H9 (cell line): ENCODE data around the gene DUSP5. TPM values are rescaled to one million over a fixed set of nuclear protein-coding genes. Genes with fewer than 3 reads are reported as not detected.
A peak's percentile ranks its signal among the peaks of the same experiment; 100 is the strongest.

Experiments used
- DNase-seq: peaks from one replicate; pipeline ENCODE4 v3.0.0-alpha.2; 2017
- H2AFZ ChIP-seq: one replicate; pipeline ENCODE4 v1.6.1; 2013; ENCODE audit warnings: mild to moderate bottlenecking, low read length, control low read depth, moderate library complexity
- H2AK5ac ChIP-seq: 2 replicates; pipeline ENCODE4 v1.6.1; 2013; ENCODE audit warnings: low read length, control low read depth, mixed read lengths; ENCODE audit not compliant: insufficient read length
- H2BK120ac ChIP-seq: one replicate; pipeline ENCODE4 v1.6.1; 2013; ENCODE audit warnings: low read depth, mild to moderate bottlenecking, low read length, control low read depth, inconsistent platforms; ENCODE audit not compliant: poor library complexity, severe bottlenecking
- H2BK12ac ChIP-seq: 2 replicates; pipeline ENCODE4 v1.6.1; 2013; ENCODE audit warnings: low read length, control low read depth, mixed read lengths, low read depth; ENCODE audit not compliant: insufficient read length
- H2BK15ac ChIP-seq: 2 replicates; pipeline ENCODE4 v1.6.1; 2013; ENCODE audit warnings: low read depth, low read length, control low read depth
- H2BK20ac ChIP-seq: one replicate; pipeline ENCODE4 v1.6.1; 2013; ENCODE audit warnings: low read depth, mild to moderate bottlenecking, low read length, control low read depth, inconsistent platforms; ENCODE audit not compliant: poor library complexity, severe bottlenecking
- H2BK5ac ChIP-seq: 2 replicates; pipeline ENCODE4 v1.6.1; 2013; ENCODE audit warnings: low read length, control low read depth, mixed read lengths; ENCODE audit not compliant: insufficient read length
- H3K14ac ChIP-seq: 2 replicates; pipeline ENCODE4 v1.6.1; 2013; ENCODE audit warnings: low read length, control low read depth; ENCODE audit not compliant: insufficient read depth
- H3K18ac ChIP-seq: 2 replicates; pipeline ENCODE4 v1.6.1; 2013; ENCODE audit warnings: low read depth, mild to moderate bottlenecking, mixed read lengths, low read length, control low read depth; ENCODE audit not compliant: insufficient read length
- H3K23ac ChIP-seq: 2 replicates; pipeline ENCODE4 v1.6.1; 2013; ENCODE audit warnings: low read length, control low read depth, mixed read lengths, low read depth; ENCODE audit not compliant: insufficient read length
- H3K23me2 ChIP-seq: 2 replicates; pipeline ENCODE4 v1.6.1; 2013; ENCODE audit warnings: low read depth, mild to moderate bottlenecking, mixed read lengths, low read length, control low read depth; ENCODE audit not compliant: insufficient read length, poor library complexity, severe bottlenecking
- H3K27ac ChIP-seq: 2 replicates; pipeline ENCODE4 v1.5.1; 2013; ENCODE audit warnings: low read length, control low read depth, mixed read lengths, low read depth; ENCODE audit not compliant: insufficient read length
- H3K27me3 ChIP-seq: 2 replicates; pipeline ENCODE4 v1.6.1; 2013; ENCODE audit warnings: low read length, control low read depth, inconsistent platforms; ENCODE audit not compliant: insufficient read depth
- H3K4ac ChIP-seq: 2 replicates; pipeline ENCODE4 v1.6.1; 2013; ENCODE audit warnings: low read depth, mild to moderate bottlenecking, control low read depth, inconsistent platforms, low read length, moderate library complexity
- H3K4me1 ChIP-seq: 2 replicates; pipeline ENCODE4 v1.6.1; 2013; ENCODE audit warnings: low read length, control low read depth, inconsistent platforms; ENCODE audit not compliant: insufficient read depth
- H3K4me2 ChIP-seq: 2 replicates; pipeline ENCODE4 v1.6.1; 2013; ENCODE audit warnings: low read length, control low read depth, mixed read lengths; ENCODE audit not compliant: insufficient read length, insufficient read depth
- H3K56ac ChIP-seq: 2 replicates; pipeline ENCODE4 v1.6.1; 2013; ENCODE audit warnings: low read depth, mild to moderate bottlenecking, mixed read lengths, low read length, control low read depth; ENCODE audit not compliant: insufficient read length
- H3K79me1 ChIP-seq: 2 replicates; pipeline ENCODE4 v1.6.1; 2013; ENCODE audit warnings: low read depth, mild to moderate bottlenecking, moderate library complexity, low read length, control low read depth, inconsistent platforms; ENCODE audit not compliant: insufficient read depth, poor library complexity, severe bottlenecking
- H3K79me2 ChIP-seq: 2 replicates; pipeline ENCODE4 v1.6.1; 2013; ENCODE audit warnings: low read length, control low read depth, inconsistent platforms; ENCODE audit not compliant: insufficient read depth
- H3K9ac ChIP-seq: 2 replicates; pipeline ENCODE4 v1.6.1; 2013; ENCODE audit warnings: low read length, control low read depth, mixed read lengths; ENCODE audit not compliant: insufficient read length; ENCODE audit errors: extremely low read depth
- H3K9me3 ChIP-seq: one replicate; pipeline ENCODE4 v1.6.1; 2013; ENCODE audit warnings: low read depth, low read length, inconsistent platforms; ENCODE audit not compliant: control insufficient read depth
- H3T11ph ChIP-seq: one replicate; pipeline ENCODE4 v1.6.1; 2013; ENCODE audit warnings: mild to moderate bottlenecking, low read length, control low read depth, inconsistent platforms
- H4K20me1 ChIP-seq: one replicate; pipeline ENCODE4 v1.6.1; 2013; ENCODE audit not compliant: control insufficient read depth, insufficient read length, insufficient read depth
- H4K5ac ChIP-seq: 2 replicates; pipeline ENCODE4 v1.6.1; 2013; ENCODE audit warnings: low read depth, mild to moderate bottlenecking, mixed read lengths, low read length, control low read depth; ENCODE audit not compliant: insufficient read length
- H4K8ac ChIP-seq: replicated peaks from 2 replicates; pipeline ENCODE4 v1.6.1; 2013; ENCODE audit warnings: low read length, control low read depth, mixed read lengths, low read depth; ENCODE audit not compliant: insufficient read length
- H4K91ac ChIP-seq: 2 replicates; pipeline ENCODE4 v1.6.1; 2013; ENCODE audit warnings: low read depth, mild to moderate bottlenecking, moderate library complexity, mixed read lengths, low read length, control low read depth; ENCODE audit not compliant: insufficient read length
- H3K27ac Mint-ChIP-seq, 3 experiments: 2 replicates in 2 of 3; 3 replicates in 1 of 3; pipeline ENCODE4 v1.8.0; 2020 to 2021; ENCODE audit warnings: mixed read lengths in 3 of 3, mild to moderate bottlenecking in 1 of 3, moderate library complexity in 1 of 3
- H3K27me3 Mint-ChIP-seq: 2 replicates; pipeline ENCODE4 v1.8.0; 2021; ENCODE audit warnings: low read depth, mild to moderate bottlenecking, moderate library complexity, mixed read lengths
- H3K36me3 Mint-ChIP-seq, 3 experiments: 2 replicates in 2 of 3; 3 replicates in 1 of 3; pipeline ENCODE4 v1.8.0; 2020 to 2021; ENCODE audit warnings: low read depth in 3 of 3, mixed read lengths in 3 of 3; ENCODE audit not compliant: insufficient read depth in 1 of 3
- H3K4me1 Mint-ChIP-seq, 2 experiments: 2 replicates each; pipeline ENCODE4 v1.8.0; 2020; ENCODE audit warnings: mixed read lengths in 2 of 2
- H3K4me3 Mint-ChIP-seq, 2 experiments: 2 replicates in 1 of 2; 3 replicates in 1 of 2; pipeline ENCODE4 v1.8.0; 2020 to 2021; ENCODE audit warnings: mild to moderate bottlenecking in 2 of 2, mixed read lengths in 2 of 2, moderate library complexity in 1 of 2
- H3K9me3 Mint-ChIP-seq, 2 experiments: 2 replicates in 1 of 2; 3 replicates in 1 of 2; pipeline ENCODE4 v1.8.0; 2020; ENCODE audit warnings: mild to moderate bottlenecking in 2 of 2, mixed read lengths in 2 of 2, moderate library complexity in 1 of 2
- WGBS: extraction: QIAGEN DNeasy Blood & Tissue Kit; methylation state at CpG from one replicate; pipeline ENCODE4 v1.1.7; 2013; ENCODE audit warnings: missing lambda C conversion rate, low lambda C conversion rate, mixed read lengths; ENCODE audit not compliant: insufficient read length; ENCODE audit errors: extremely low coverage; 5-methylcytosine and 5-hydroxymethylcytosine counted together
- total RNA-seq: library from RNA; stranded (reverse); gene quantifications from 2 replicates; pipeline ENCODE4 v1.2.1, GENCODE V29; 2021
- TF ChIP-seq, protein P1 (sequence below): fragments of 200-600 bp; sonication (generic); conservative IDR thresholded peaks from 3 replicates; pipeline ENCODE4 v1.8.0; 2021; ENCODE audit warnings: antibody characterized with exemption, mild to moderate bottlenecking

The DUSP5 gene
- total RNA-seq, 1 experiment from 2014 or later, result 29.3 TPM

DNA sequence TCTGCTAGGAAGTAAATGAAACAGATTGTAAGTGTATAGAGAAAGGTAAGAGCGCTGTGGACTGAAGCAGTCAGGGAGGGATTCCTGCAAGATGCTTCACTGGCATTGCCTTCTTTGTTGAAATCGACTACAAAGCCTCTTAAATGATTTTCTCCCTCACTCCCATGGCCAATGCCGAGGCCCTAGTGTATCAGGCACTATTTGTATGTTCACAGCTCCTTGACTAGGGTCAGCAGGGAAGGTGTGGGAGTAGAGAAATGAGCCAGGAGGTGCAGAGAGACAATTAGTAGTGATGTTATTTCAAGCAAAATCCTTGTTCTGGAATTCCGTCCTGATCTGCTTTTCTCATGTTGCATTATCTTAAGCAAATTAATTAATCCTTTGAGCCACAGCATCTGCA, 22.9 kb upstream of the DUSP5 start:
- no peak overlapping the region for H2BK5ac ChIP-seq
- no peak overlapping the region for H3K27ac ChIP-seq
- no peak overlapping the region for H2BK12ac ChIP-seq
- no peak overlapping the region for H4K8ac ChIP-seq
- Mint-ChIP-seq H3K36me3 (peaks cover 2 to 4% (median 4%) of the 10 kb centered on the region in 3 experiments; a peak in 3 of 7 replicates), H3K9me3 (peaks cover under 1% of the 10 kb centered on the region in 2 experiments), H3K4me3 (no peak overlapping the region), H3K4me1 (peaks cover 17 to 18% of the 10 kb centered on the region in 2 experiments), H3K27ac (no peak overlapping the region), H3K27me3 (peaks cover 4% of the 10 kb centered on the region)
- no peaks in the 10 kb centered on the region for H4K20me1 ChIP-seq
- no peak overlapping the region for H3K9ac ChIP-seq
- TF ChIP-seq, protein P1, sequence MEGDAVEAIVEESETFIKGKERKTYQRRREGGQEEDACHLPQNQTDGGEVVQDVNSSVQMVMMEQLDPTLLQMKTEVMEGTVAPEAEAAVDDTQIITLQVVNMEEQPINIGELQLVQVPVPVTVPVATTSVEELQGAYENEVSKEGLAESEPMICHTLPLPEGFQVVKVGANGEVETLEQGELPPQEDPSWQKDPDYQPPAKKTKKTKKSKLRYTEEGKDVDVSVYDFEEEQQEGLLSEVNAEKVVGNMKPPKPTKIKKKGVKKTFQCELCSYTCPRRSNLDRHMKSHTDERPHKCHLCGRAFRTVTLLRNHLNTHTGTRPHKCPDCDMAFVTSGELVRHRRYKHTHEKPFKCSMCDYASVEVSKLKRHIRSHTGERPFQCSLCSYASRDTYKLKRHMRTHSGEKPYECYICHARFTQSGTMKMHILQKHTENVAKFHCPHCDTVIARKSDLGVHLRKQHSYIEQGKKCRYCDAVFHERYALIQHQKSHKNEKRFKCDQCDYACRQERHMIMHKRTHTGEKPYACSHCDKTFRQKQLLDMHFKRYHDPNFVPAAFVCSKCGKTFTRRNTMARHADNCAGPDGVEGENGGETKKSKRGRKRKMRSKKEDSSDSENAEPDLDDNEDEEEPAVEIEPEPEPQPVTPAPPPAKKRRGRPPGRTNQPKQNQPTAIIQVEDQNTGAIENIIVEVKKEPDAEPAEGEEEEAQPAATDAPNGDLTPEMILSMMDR, result no peak
- H2BK15ac ChIP-seq, result no peak overlapping the region
- no peaks in the 10 kb centered on the region for H3K79me1 ChIP-seq
- no peak overlapping the region for H2AFZ ChIP-seq
- no peak overlapping the region for H2BK20ac ChIP-seq
- H2BK120ac ChIP-seq, result no peak overlapping the region
- H3K23me2 ChIP-seq, result no peaks in the 10 kb centered on the region
- H3K4me1 ChIP-seq, result no peaks in the 10 kb centered on the region
- no peaks in the 10 kb centered on the region for H3K27me3 ChIP-seq
- no peak overlapping the region for H3K14ac ChIP-seq
- H2AK5ac ChIP-seq, result no peak overlapping the region
- DNase-seq, result peak; percentile 23
- no peak overlapping the region for H4K91ac ChIP-seq
- H3K79me2 ChIP-seq, result no peaks in the 10 kb centered on the region
- no peak overlapping the region for H3K18ac ChIP-seq
- WGBS, result no CpG with 5 or more reads among the region's 4 CpGs
- no peaks in the 10 kb centered on the region for H3K9me3 ChIP-seq
- no peak overlapping the region for H3T11ph ChIP-seq
- no peak overlapping the region for H3K4me2 ChIP-seq
- H4K5ac ChIP-seq, result no peak overlapping the region
- no peak overlapping the region for H3K4ac ChIP-seq
- H3K23ac ChIP-seq, result no peak overlapping the region
- no peak overlapping the region for H3K56ac ChIP-seq
